ENCODE measurements around the gene BACH1.
A peak's percentile ranks its signal among the peaks of the same experiment; 100 is the strongest.

BACH1 gene

DNA sequence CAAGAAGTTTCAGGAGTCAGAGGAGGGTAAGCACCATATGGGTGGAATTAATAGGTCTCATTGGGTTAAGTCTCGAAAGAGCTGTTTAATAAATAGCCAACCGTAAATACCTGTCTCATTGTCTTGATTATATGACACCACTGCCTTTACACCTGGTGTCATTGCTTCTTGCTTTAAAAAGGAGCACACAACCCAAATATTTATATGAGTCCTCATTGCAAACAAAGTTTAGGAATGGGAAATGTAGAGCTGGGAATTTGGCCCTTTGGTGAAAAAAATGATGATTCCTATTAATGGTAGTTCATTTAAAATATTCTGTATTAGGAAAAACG, 2.1 kb downstream of the BACH1 start:
- no peak for DNase-seq (ENCODE audit: low spot score)
- TF ChIP-seq, protein P1, sequence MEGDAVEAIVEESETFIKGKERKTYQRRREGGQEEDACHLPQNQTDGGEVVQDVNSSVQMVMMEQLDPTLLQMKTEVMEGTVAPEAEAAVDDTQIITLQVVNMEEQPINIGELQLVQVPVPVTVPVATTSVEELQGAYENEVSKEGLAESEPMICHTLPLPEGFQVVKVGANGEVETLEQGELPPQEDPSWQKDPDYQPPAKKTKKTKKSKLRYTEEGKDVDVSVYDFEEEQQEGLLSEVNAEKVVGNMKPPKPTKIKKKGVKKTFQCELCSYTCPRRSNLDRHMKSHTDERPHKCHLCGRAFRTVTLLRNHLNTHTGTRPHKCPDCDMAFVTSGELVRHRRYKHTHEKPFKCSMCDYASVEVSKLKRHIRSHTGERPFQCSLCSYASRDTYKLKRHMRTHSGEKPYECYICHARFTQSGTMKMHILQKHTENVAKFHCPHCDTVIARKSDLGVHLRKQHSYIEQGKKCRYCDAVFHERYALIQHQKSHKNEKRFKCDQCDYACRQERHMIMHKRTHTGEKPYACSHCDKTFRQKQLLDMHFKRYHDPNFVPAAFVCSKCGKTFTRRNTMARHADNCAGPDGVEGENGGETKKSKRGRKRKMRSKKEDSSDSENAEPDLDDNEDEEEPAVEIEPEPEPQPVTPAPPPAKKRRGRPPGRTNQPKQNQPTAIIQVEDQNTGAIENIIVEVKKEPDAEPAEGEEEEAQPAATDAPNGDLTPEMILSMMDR (IDR thresholded peaks at IDR 0.05): no peak
- H3K27ac ChIP-seq: no peak overlapping the region
- H3K4me3 ChIP-seq: peak overlapping the region; percentile 92

DNA sequence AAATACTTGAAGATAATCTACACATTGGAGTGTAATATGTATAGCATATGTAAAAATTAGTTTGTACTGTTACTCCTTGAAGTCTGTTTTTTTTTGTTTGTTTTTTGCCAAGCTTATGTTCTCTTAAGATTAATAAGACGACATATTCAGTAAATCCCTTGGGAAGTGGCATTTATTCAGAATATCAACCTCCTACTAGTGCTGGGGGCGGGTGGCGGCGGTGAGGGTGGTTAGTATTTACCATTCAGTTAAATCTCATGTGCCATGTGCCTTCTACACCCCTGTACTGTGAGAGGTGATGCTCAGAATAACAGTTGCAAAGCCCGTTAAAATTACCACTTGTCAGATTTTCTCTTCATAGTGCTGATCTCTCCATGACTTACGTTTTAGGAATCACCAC, 3.0 kb downstream of the BACH1 start:
- TF ChIP-seq, protein P1 (IDR thresholded peaks at IDR 0.05): no peak
- DNase-seq (ENCODE audit: low spot score): no peak
- H3K27ac ChIP-seq: no peak overlapping the region
- H3K4me3 ChIP-seq: peak overlapping the region; percentile 92

DNA sequence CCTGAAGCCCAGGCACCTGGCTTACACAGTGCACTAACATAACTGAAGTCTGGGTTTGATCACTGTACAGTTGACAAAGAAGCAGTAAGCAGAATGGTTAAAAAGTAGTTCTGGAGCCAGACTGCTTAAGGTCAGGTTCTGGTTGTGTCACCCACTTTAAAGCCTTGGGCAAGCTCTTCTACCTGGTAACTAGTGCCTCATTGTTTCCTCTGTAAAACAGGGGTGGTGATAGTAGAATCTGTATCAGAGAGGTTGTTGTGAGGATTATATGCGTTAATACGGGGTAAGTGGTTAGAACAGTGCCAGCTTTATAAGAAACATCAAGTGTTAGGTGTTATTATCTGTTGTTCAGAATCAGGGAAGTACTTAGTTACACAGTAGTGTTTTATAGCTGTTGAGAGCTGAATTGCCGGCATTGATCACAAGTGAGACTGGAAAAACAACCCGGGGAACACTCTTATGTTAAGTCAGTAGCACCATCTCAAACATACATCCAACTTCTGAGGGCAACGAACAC, 3.7 kb downstream of the BACH1 start:
- TF ChIP-seq, protein P1 (IDR thresholded peaks at IDR 0.05): no peak
- Histone ChIP-seq H3K4me3 (peak overlapping the region; percentile 92), H3K27ac (peak overlapping the region in 1 of 2 donors; percentile 53)
- DNase-seq (ENCODE audit: low spot score): no peak

DNA sequence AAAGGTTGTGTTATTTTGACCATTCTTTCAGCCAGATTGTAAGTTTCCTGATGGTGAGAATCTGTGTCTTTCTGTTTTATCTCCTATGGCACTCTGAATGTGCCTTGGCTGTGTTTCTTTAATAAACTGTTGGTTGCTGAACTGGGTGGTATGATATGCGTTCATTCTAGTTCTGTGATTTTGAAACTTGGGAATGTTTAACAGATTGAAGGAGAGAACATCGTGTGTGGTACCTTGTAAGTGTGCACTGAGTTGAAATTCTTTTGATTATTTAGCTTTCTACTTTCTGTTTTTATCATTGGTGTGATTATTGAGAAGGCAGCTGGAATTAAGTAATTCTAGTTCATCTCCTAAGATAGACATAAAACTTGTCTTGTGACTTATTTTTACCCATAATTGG, 4.6 kb downstream of the BACH1 start:
- H3K4me3 ChIP-seq: peak overlapping the region; percentile 92
- TF ChIP-seq, protein P1 (IDR thresholded peaks at IDR 0.05): no peak
- no peak overlapping the region for H3K27ac ChIP-seq
- no peak for DNase-seq (ENCODE audit: low spot score)

DNA sequence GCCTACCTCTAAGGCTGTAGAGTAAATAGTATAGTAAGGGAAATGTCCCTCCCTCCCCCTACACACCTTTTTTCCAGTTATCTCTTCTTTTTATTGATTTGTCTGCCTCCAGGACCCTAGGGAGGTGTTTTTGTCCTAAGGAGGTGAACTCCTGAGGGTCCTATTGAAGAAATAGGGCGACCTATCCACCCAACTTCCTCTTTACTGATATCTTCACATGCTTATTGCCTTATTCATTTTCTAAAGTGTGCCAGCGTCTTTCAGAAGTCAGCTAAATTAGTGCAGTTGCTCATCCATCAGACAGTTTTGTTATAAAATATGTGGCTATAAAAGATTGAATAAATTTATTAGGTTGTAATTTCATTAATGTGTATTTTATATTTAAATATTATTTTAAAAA, 5.9 kb downstream of the BACH1 start:
- Histone ChIP-seq H3K27ac (no peak overlapping the region), H3K4me3 (no peak overlapping the region)
- TF ChIP-seq, protein P1 (IDR thresholded peaks at IDR 0.05): no peak
- DNase-seq (ENCODE audit: low spot score): no peak

DNA sequence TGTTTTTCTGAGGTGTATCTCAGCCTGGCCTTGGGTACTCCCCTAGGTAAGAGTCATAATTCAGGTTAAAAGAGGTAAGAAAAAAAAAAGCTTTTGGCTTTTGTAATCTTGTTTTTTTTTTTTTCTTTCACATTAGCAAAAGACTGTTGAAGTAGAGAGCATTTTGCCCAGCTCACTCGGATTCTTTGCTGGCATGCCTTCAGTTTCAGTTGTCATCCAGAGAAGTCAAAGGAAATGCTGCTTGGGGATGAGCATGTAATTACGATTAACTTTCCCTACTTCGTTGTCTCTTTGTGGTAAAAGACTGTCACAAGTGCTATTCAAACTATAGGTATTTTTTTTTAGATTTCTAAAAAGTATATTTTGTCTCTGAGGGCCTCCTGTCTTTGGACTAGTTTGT, 6.3 kb downstream of the BACH1 start:
- no peak overlapping the region for H3K4me3 ChIP-seq
- TF ChIP-seq, protein P1 (IDR thresholded peaks at IDR 0.05): no peak
- no peak for DNase-seq (ENCODE audit: low spot score)
- peak overlapping the region in 1 of 2 donors; percentile 21 for H3K27ac ChIP-seq

DNA sequence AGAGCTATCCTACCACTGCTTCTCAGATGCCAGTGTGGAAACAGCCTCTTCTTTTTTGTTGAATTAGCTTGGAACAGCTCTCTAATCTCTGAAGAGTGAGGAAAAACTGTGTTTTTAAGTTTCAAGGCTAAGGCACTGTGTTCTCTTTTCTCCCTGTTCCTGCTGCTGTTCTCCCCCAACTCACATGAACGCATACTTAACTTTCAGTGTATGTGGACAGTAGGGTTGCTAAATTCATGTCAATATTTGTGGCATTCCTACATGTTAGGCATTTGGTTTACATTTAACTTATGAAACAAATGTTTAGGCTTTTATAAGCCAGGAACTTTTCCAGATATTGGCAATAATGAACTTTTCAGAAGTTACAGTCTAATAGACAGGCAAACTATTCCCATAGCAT, 6.8 kb downstream of the BACH1 start:
- TF ChIP-seq, protein P1 (IDR thresholded peaks at IDR 0.05): no peak
- Histone ChIP-seq H3K27ac (peak overlapping the region in 1 of 2 donors; percentile 21), H3K4me3 (no peak overlapping the region)
- no peak for DNase-seq (ENCODE audit: low spot score)

All from coronary artery (tissue), 2 donors.